Panc1 (cell line): ENCODE data around the gene SLC49A3. TPM values are rescaled to one million over a fixed set of nuclear protein-coding genes. Genes with fewer than 3 reads are reported as not detected.

Experiments
- ATAC-seq: fragments of 200-7000 bp; cut with Tn5 transposase; 2 replicates; pipeline ENCODE4 v1.9.1; 2020; ENCODE audit warnings: mild to moderate bottlenecking, moderate library complexity
- BruUV-seq: library from RNA; stranded (reverse); fragments of 400-500 nt; replicated peaks from 2 replicates; lab custom pipeline; 2021; lab: Mats Ljungman, UMichigan
- CTCF ChIA-PET: fragments of 300-600 bp; sonication (Branson Sonifier 250); formaldehyde crosslinking; loops from one replicate; lab custom pipeline; 2022; ENCODE audit warnings: antibody characterized with exemption; lab: Charles Lee
- POLR2A ChIA-PET: fragments of 300-600 bp; sonication (Branson Sonifier 250); formaldehyde crosslinking; loops from one replicate; lab custom pipeline; 2022; ENCODE audit warnings: antibody characterized with exemption; lab: Charles Lee
- DNase-seq: peaks from one replicate; pipeline ENCODE4 v3.0.0-alpha.2; 2010; ENCODE audit warnings: low read depth, low spot score
- H3K27ac ChIP-seq: 2 replicates; pipeline ENCODE4 v1.5.1; 2011; ENCODE audit warnings: mild to moderate bottlenecking, low read length, inconsistent platforms
- H3K27me3 ChIP-seq: fragments of 200-500 bp; sonication (Bioruptor generic); 2 replicates; pipeline ENCODE4 v1.6.0; 2014; ENCODE audit warnings: low read length, inconsistent platforms; ENCODE audit not compliant: control insufficient read depth, insufficient read depth
- H3K36me3 ChIP-seq: fragments of 200-500 bp; sonication (Bioruptor generic); 2 replicates; pipeline ENCODE4 v1.5.1; 2014; ENCODE audit warnings: inconsistent platforms, mild to moderate bottlenecking, low read length, moderate library complexity; ENCODE audit not compliant: control insufficient read depth, insufficient read depth
- H3K4me1 ChIP-seq: 2 replicates; pipeline ENCODE4 v1.5.1; 2011; ENCODE audit warnings: inconsistent platforms, mild to moderate bottlenecking, low read length, moderate library complexity; ENCODE audit not compliant: control insufficient read depth, insufficient read depth
- H3K4me3 ChIP-seq, 2 experiments: 2 replicates each; pipeline ENCODE4 v1.5.1; 2011 to 2012; ENCODE audit warnings: low read depth in 2 of 2, low read length in 2 of 2, mild to moderate bottlenecking in 2 of 2, inconsistent platforms in 1 of 2, moderate library complexity in 1 of 2
- H3K9me3 ChIP-seq: fragments of 200-500 bp; sonication (Bioruptor generic); 2 replicates; pipeline ENCODE4 v1.5.1; 2014; ENCODE audit warnings: low read depth, mild to moderate bottlenecking, inconsistent platforms, low read length, moderate library complexity; ENCODE audit not compliant: control insufficient read depth, insufficient read depth
- CTCF ChIP-seq: fragments of 450-650 bp; IDR thresholded peaks from 2 replicates; pipeline ENCODE4 v1.5.1; 2017; ENCODE audit warnings: mild to moderate bottlenecking
- POLR2AphosphoS5 ChIP-seq: IDR thresholded peaks from 2 replicates; pipeline ENCODE4 v1.6.1; 2012; ENCODE audit warnings: mild to moderate bottlenecking, low read depth, low read length, moderate library complexity
- REST ChIP-seq, 2 experiments: IDR thresholded peaks; 2 replicates each; pipeline ENCODE4 v1.6.1; 2011 to 2012; ENCODE audit warnings: low read depth in 2 of 2, control low read depth in 1 of 2, low read length in 1 of 2, mild to moderate bottlenecking in 1 of 2, moderate library complexity in 1 of 2; ENCODE audit not compliant: insufficient read depth in 1 of 2
- SIN3A ChIP-seq: IDR thresholded peaks from 2 replicates; pipeline ENCODE4 v1.6.1; 2012; ENCODE audit warnings: low read depth, mild to moderate bottlenecking, low read length, moderate library complexity, borderline replicate concordance; ENCODE audit not compliant: insufficient read depth
- TCF7L2 ChIP-seq: IDR thresholded peaks from 2 replicates; pipeline ENCODE4 v1.6.1; 2011; ENCODE audit warnings: mild to moderate bottlenecking, low read depth, low read length, inconsistent platforms
- in situ Hi-C: cut with HindIII; loops from 2 replicates; pipeline ENCODE4 v1.10.0; 2016; ENCODE audit warnings: low sequenced_read_pairs, low pct_unique_long_range_greater_than_20kb
- intact Hi-C: fragments of 100-400 bp; cut with micrococcal nuclease; formaldehyde crosslinking; loops from one replicate; pipeline ENCODE4 v1.10.0; 2022; ENCODE audit not compliant: unreplicated experiment
- total RNA-seq: library from RNA; stranded (reverse); gene quantifications from one replicate; pipeline ENCODE4 v1.2.1, GENCODE V29; 2021; ENCODE audit not compliant: unreplicated experiment

SLC49A3 gene
- total RNA-seq, 1 experiment from 2014 or later: 0.62 TPM

- intact Hi-C loops (no loop called here), in situ Hi-C loops (no loop called here)
- Histone ChIP-seq H3K4me1 (no peaks in the 10 kb centered on the region), H3K9me3 (no peaks in the 10 kb centered on the region), H3K27ac (no peak overlapping the region), H3K4me3 (no peak overlapping the region), H3K27me3 (no peaks in the 10 kb centered on the region), H3K36me3 (no peaks in the 10 kb centered on the region)
- ChIA-PET CTCF (no interaction called here), POLR2A (no interaction called here)
- no peak for TF ChIP-seq TCF7L2
- no peak for TF ChIP-seq CTCF
- no peak for TF ChIP-seq POLR2AphosphoS5
- TF ChIP-seq REST (IDR thresholded peaks at IDR 0.05; ENCODE audit: insufficient read depth in 1 of 2, low read depth in 2 of 2, low read length in 1 of 2): no peak
- TF ChIP-seq SIN3A: no peak
- ATAC-seq: peak; percentile 54; the same call in 1 of the 2 replicates
- no peak for DNase-seq
- BruUV-seq: no TSS peak
Measured at GRCh38 chr4:633976-634598, 54.9 kb downstream of the SLC49A3 start.

GRCh38 chr4:633406-633805, 55.5 kb downstream of the SLC49A3 start:
- no TSS peak for BruUV-seq
- no peak for DNase-seq
- Histone ChIP-seq H3K27ac (no peak overlapping the region), H3K4me3 (no peak overlapping the region), H3K27me3 (no peaks in the 10 kb centered on the region), H3K4me1 (no peaks in the 10 kb centered on the region), H3K9me3 (no peaks in the 10 kb centered on the region), H3K36me3 (no peaks in the 10 kb centered on the region)
- no peak for TF ChIP-seq REST (IDR thresholded peaks at IDR 0.05; ENCODE audit: insufficient read depth in 1 of 2, low read depth in 2 of 2, low read length in 1 of 2)
- TF ChIP-seq CTCF: no peak
- TF ChIP-seq SIN3A: no peak
- no peak for TF ChIP-seq POLR2AphosphoS5
- no peak for TF ChIP-seq TCF7L2
- ChIA-PET CTCF (no interaction called here), POLR2A (no interaction called here)
- no peak for ATAC-seq
- in situ Hi-C loops: no loop called here
- intact Hi-C loops: no loop called here
